BE2C (cell line): ENCODE results near the gene RHOD.

Experiments
- DNase-seq: peaks from one replicate; pipeline ENCODE4 v3.0.0-alpha.2; 2020
- H3K27me3 ChIP-seq: fragments of 250-450 bp; sonication (Bioruptor Pico); 2 replicates; pipeline ENCODE4 v1.5.1; 2020; ENCODE audit warnings: mild to moderate bottlenecking
- H3K36me3 ChIP-seq: fragments of 250-450 bp; sonication (Bioruptor Pico); 2 replicates; pipeline ENCODE4 v1.5.1; 2020; ENCODE audit warnings: mild to moderate bottlenecking
- H3K4me1 ChIP-seq: fragments of 250-450 bp; sonication (Bioruptor Pico); 2 replicates; pipeline ENCODE4 v1.5.1; 2020
- H3K4me3 ChIP-seq: 2 replicates; pipeline ENCODE4 v1.5.1; 2011; ENCODE audit warnings: low read depth, low read length
- H3K9me3 ChIP-seq: fragments of 250-450 bp; sonication (Bioruptor Pico); 2 replicates; pipeline ENCODE4 v1.5.1; 2020
- CTCF ChIP-seq: IDR thresholded peaks from 2 replicates; pipeline ENCODE4 v1.5.1; 2012; ENCODE audit warnings: mild to moderate bottlenecking, low read depth, low read length

The RHOD gene

GRCh38 chr11:67118181-67118766 is 61.6 kb downstream of the RHOD start:
- peaks cover 17% of the 10 kb centered on the region for H3K4me1 ChIP-seq
- DNase-seq = peak; percentile 43
- no peaks in the 10 kb centered on the region for H3K9me3 ChIP-seq
- TF ChIP-seq CTCF = no peak
- H3K4me3 ChIP-seq = peak overlapping the region; percentile 55
- peaks cover 9% of the 10 kb centered on the region for H3K36me3 ChIP-seq
- no peaks in the 10 kb centered on the region for H3K27me3 ChIP-seq

DNA sequence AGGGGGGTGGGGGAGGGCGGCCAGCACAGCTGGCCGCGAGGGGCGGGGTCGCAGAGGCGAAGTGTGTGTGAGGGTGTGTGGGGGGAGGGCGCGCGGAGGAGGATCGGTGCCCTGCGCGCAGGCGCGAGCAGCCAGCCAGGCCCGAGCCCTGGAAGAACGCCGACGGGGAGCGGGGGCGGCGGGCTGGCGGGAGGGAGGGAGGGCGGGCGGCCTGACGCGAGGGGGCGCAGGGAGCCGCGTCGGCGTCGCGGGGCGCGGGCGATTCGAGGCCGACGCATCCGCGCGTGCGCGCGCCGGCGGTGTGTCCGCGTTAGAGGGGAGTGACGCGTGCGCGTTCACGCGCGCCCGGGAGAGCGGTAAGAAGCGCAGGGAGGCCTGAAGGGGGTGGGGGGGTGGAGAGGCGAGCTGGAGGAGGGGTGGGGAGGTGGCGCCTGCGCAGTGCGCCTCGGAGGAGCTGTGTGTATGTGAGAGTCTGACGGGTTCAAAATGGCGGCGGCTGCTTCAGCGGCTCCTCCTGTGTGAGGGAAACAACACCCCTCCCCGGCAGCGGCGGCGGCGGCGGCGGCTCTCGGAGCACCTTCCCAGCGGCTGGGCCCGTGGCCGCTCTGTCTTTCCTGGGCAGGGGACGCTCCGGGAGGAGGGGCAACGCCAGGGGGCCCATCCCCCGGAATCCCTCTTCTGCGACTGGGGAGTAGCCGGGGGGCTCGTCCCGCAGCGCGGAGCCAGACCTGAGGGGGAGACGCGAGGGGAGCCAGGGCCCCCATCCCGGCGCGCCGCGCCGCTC is 62.3 kb downstream of the RHOD start, which contains the start of gene KDM2A:
Gene KDM2A, plus strand, starts transcription at position 463 of the 784 bp plus-strand sequence. CDS start 2,054 bp downstream, outside the sequence.
- no peaks in the 10 kb centered on the region for H3K27me3 ChIP-seq
- H3K36me3 ChIP-seq = peaks cover 14% of the 10 kb centered on the region
- H3K4me3 ChIP-seq = peak within 1 kb of the TSS; percentile 93
- H3K4me1 ChIP-seq = peaks cover 17% of the 10 kb centered on the region
- DNase-seq = peak; percentile 100
- no peaks in the 10 kb centered on the region for H3K9me3 ChIP-seq
- no peak for TF ChIP-seq CTCF

DNA sequence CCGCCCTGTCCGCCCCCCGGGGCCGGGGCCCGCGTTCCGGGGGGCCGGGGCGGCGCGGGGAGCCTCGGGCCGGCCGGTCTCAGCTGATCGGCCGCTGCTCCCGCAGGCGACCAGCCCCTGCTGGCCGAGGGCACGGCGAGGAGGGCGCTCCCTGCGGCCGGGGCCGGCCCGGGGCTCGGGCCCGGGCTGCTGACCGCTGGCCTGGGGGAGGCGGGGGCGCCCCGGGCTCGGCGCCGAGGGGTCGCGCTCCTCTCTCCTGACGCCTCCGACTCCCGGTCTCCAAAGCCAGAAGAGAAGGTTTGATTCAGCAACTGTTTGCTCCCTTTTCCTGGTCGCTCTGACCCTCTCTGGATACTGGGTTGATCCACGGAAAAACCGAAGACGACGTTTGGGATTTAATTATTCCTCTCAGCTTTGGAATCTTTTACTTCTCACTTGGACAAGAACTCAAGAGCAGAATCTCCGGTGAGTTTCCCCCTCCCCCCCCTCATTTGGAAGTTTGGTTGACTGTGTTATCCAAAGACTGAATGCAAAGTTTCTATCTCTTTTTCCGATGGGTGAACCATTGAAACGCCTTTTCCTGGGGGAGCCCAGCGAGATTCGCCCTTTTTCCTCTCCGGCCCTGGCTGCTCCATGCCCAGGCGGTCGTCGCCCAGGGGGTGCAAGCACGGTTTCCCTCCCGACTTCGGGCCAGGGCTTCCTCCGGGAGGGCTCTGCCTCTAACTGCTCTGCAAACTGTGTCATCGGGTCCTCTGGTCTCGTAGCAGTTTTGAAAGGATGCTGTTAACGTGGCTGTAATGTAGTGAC is 63.1 kb downstream of the RHOD start:
- DNase-seq = peak; percentile 40
- Histone ChIP-seq H3K27me3 (no peaks in the 10 kb centered on the region), H3K4me3 (peak overlapping the region; percentile 93), H3K9me3 (no peaks in the 10 kb centered on the region), H3K4me1 (peaks cover 17% of the 10 kb centered on the region), H3K36me3 (peaks cover 20% of the 10 kb centered on the region)
- TF ChIP-seq CTCF = no peak

GRCh38 chr11:67120456-67120855 is 63.8 kb downstream of the RHOD start:
- no peaks in the 10 kb centered on the region for H3K27me3 ChIP-seq
- DNase-seq = no peak
- peaks cover 24% of the 10 kb centered on the region for H3K36me3 ChIP-seq
- H3K4me3 ChIP-seq = peak overlapping the region; percentile 93
- no peak for TF ChIP-seq CTCF
- peaks cover 17% of the 10 kb centered on the region for H3K4me1 ChIP-seq
- H3K9me3 ChIP-seq = no peaks in the 10 kb centered on the region

DNA sequence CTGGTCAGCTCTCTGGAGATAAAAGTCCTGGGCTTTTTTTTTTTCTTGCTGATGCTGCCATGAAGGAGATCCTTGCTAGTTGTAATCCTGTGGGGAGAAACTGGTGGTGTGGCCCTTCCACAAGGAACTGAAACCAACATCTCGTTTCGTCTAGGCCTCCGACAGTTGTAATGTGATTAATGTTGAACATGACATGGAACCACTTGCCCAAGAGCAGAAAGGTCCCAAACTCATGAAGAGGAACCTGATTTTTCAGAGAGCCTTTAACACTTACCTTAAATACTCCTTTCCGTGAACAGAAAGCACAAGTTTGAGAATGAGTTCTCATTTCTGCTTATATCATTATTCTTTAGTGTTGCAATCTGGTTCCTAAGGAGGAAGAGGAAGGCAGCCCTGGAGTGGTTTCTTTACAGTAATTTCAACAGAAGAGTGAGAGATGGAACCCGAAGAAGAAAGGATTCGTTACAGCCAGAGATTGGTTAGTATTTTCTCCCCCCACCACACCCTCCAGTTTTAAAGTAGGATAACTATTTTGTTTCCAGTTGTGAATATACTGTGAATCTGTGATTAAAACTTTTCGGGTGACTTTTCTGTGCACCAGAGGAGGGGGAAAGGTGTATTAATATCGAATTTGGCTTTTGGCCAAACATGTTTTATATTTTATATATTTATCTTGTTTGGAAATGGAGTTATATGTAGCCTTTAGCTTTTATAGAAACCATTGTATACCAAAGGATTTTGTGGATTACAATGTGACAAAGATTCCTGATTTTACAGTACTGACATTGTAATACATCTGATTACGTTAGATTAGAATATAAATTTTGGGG is 64.4 kb downstream of the RHOD start:
- Histone ChIP-seq H3K4me3 (peak overlapping the region; percentile 93), H3K27me3 (no peaks in the 10 kb centered on the region), H3K9me3 (no peaks in the 10 kb centered on the region), H3K4me1 (peaks cover 11% of the 10 kb centered on the region), H3K36me3 (peaks cover 25% of the 10 kb centered on the region)
- TF ChIP-seq CTCF = no peak
- no peak for DNase-seq
